Measurements from ENCODE around the gene SLC17A5.
"Not testable (repeated sequence)": the region's sequence is repeated elsewhere in the genome, so short reads cannot be mapped to it uniquely, and the experiment has no call there.

SLC17A5 gene

GRCh38 chr6:73613806-73614536 is 39.8 kb downstream of the SLC17A5 start:
- no peak for DNase-seq

- DNase-seq = no peak
Observed at GRCh38 chr6:73612611-73613010, 41.2 kb downstream of the SLC17A5 start.

- peak; percentile 33 for DNase-seq
Observed at GRCh38 chr6:73610444-73611275, 43.1 kb downstream of the SLC17A5 start.

GRCh38 chr6:73608761-73609160 is 45.0 kb downstream of the SLC17A5 start:
- DNase-seq = no peak

- no peak for DNase-seq
Observed at GRCh38 chr6:73606428-73606827, 47.4 kb downstream of the SLC17A5 start.

GRCh38 chr6:73604461-73604860 is 49.3 kb downstream of the SLC17A5 start:
- DNase-seq = no peak

- no peak for DNase-seq
Observed at GRCh38 chr6:73604020-73604419, 49.8 kb downstream of the SLC17A5 start.

GRCh38 chr6:73586416-73586974 is 67.3 kb downstream of the SLC17A5 start:
- no peak for DNase-seq

- DNase-seq = peak; percentile 80
Observed at GRCh38 chr6:73585566-73586415, 68.0 kb downstream of the SLC17A5 start.

GRCh38 chr6:73581293-73581692 is 72.5 kb downstream of the SLC17A5 start:
- DNase-seq = no peak

GRCh38 chr6:73580247-73581149 is 73.3 kb downstream of the SLC17A5 start:
- peak; percentile 85 for DNase-seq

- DNase-seq = no peak
Observed at GRCh38 chr6:73579851-73580246, 73.9 kb downstream of the SLC17A5 start.

- DNase-seq = peak; percentile 11
Observed at GRCh38 chr6:73579389-73579788, 74.4 kb downstream of the SLC17A5 start.

- DNase-seq = no peak
Observed at GRCh38 chr6:73577676-73578075, 76.1 kb downstream of the SLC17A5 start.

GRCh38 chr6:73572531-73572930 is 81.3 kb downstream of the SLC17A5 start:
- not testable (repeated sequence) for DNase-seq

- not testable (repeated sequence) for DNase-seq
Observed at GRCh38 chr6:73571218-73572181, 82.3 kb downstream of the SLC17A5 start.

GRCh38 chr6:73569121-73569520 is 84.7 kb downstream of the SLC17A5 start:
- DNase-seq = no peak

GRCh38 chr6:73566954-73567591 is 86.7 kb downstream of the SLC17A5 start:
- no peak for DNase-seq

- not testable (repeated sequence) for DNase-seq
Observed at GRCh38 chr6:73566486-73566871, 87.3 kb downstream of the SLC17A5 start.

Data from activated CD4-positive, alpha-beta T cell treated with anti-CD3 and anti-CD28 coated beads, Interleukin-10, Interleukin-2, amounts not matched to agents 100 ng/mL and 50 ng/mL, durations not matched to agents 16 hours and 8 hours (primary cell).